ENCODE results near the gene TMEM59L. TPM values are rescaled to one million over a fixed set of nuclear protein-coding genes. Genes with fewer than 3 reads are reported as not detected.

TMEM59L gene
- total RNA-seq, 3 donors from 2014 or later (not counting 1 experiment from before 2014, with no cell fraction given), result not detected

GRCh38 chr19:18612051-18612771 is 459 bp upstream of the TMEM59L start:
- Mint-ChIP-seq H3K36me3 (no peaks in the 10 kb centered on the region), H3K27ac (no peak overlapping the region), H3K9me3 (no peaks in the 10 kb centered on the region), H3K27me3 (ENCODE audit: low read depth in 2 of 2) (peaks cover 41 to 63% of the 10 kb centered on the region in 2 donors), H3K4me1 (peaks cover 4 to 28% of the 10 kb centered on the region in 2 donors), H3K4me3 (peak overlapping the region; percentile 57)
- DNase-seq, result peak in 1 of 2 donors; percentile 34
- no peaks in the 10 kb centered on the region for H3K36me3 ChIP-seq (ENCODE audit: control insufficient read depth, insufficient read depth, low read length)
- intact Hi-C loops (cut with micrococcal nuclease), result no loop called here
- H3K4me1 ChIP-seq (ENCODE audit: control insufficient read depth, insufficient read depth, low read length), result peaks cover 31% of the 10 kb centered on the region
- ATAC-seq, result peak in 2 of 3 donors; percentile 10 to 11
- no peaks in the 10 kb centered on the region for H3K9me3 ChIP-seq (ENCODE audit: control insufficient read depth, insufficient read depth, low read length)
- TF ChIP-seq CTCF (IDR thresholded peaks at IDR 0.05), result no peak
- H3K27ac ChIP-seq (ENCODE audit: low read length), result no peak overlapping the region
- 3% methylated on average over 25 of the region's 30 CpGs for WGBS (ENCODE audit: insufficient coverage)
- H3K27me3 ChIP-seq (ENCODE audit: control insufficient read depth, insufficient read depth, low read length), result peaks cover 56% of the 10 kb centered on the region
- H3K4me3 ChIP-seq (ENCODE audit: low read length), result peak overlapping the region; percentile 12

- DNase-seq (no peak), ATAC-seq (no peak)
- H3K27me3 ChIP-seq (ENCODE audit: control insufficient read depth, insufficient read depth, low read length), result peaks cover 46% of the 10 kb centered on the region
- no peaks in the 10 kb centered on the region for H3K36me3 Mint-ChIP-seq
- TF ChIP-seq CTCF (IDR thresholded peaks at IDR 0.05), result no peak
- H3K27ac Mint-ChIP-seq, result no peak overlapping the region
- H3K9me3 ChIP-seq (ENCODE audit: control insufficient read depth, insufficient read depth, low read length), result no peaks in the 10 kb centered on the region
- intact Hi-C loops (cut with micrococcal nuclease), result no loop called here
- peaks cover 22% of the 10 kb centered on the region for H3K4me1 ChIP-seq (ENCODE audit: control insufficient read depth, insufficient read depth, low read length)
- H3K36me3 ChIP-seq (ENCODE audit: control insufficient read depth, insufficient read depth, low read length), result no peaks in the 10 kb centered on the region
- peaks cover 30 to 54% of the 10 kb centered on the region in 2 donors for H3K27me3 Mint-ChIP-seq (ENCODE audit: low read depth in 2 of 2)
- H3K4me3 ChIP-seq (ENCODE audit: low read length), result no peak overlapping the region
- 36% methylated on average over 23 of the region's 23 CpGs for WGBS (ENCODE audit: insufficient coverage)
- H3K27ac ChIP-seq (ENCODE audit: low read length), result no peak overlapping the region
- peaks cover 4 to 23% of the 10 kb centered on the region in 2 donors for H3K4me1 Mint-ChIP-seq
- no peaks in the 10 kb centered on the region for H3K9me3 Mint-ChIP-seq
- peak overlapping the region; percentile 31 for H3K4me3 Mint-ChIP-seq
These were observed 1.0 kb downstream of the TMEM59L start for GRCh38 chr19:18613589-18614234.

- ATAC-seq, result no peak
- TF ChIP-seq CTCF (IDR thresholded peaks at IDR 0.05), result no peak
- Mint-ChIP-seq H3K27ac (no peak overlapping the region), H3K27me3 (ENCODE audit: low read depth in 2 of 2) (peaks cover 18 to 39% of the 10 kb centered on the region in 2 donors), H3K9me3 (no peaks in the 10 kb centered on the region), H3K4me3 (no peak overlapping the region), H3K4me1 (peaks cover 2 to 21% of the 10 kb centered on the region in 2 donors), H3K36me3 (no peaks in the 10 kb centered on the region)
- Histone ChIP-seq H3K9me3 (ENCODE audit: control insufficient read depth, insufficient read depth, low read length) (no peaks in the 10 kb centered on the region), H3K36me3 (ENCODE audit: control insufficient read depth, insufficient read depth, low read length) (no peaks in the 10 kb centered on the region), H3K27ac (ENCODE audit: low read length) (no peak overlapping the region), H3K4me1 (ENCODE audit: control insufficient read depth, insufficient read depth, low read length) (peaks cover 19% of the 10 kb centered on the region), H3K4me3 (ENCODE audit: low read length) (no peak overlapping the region), H3K27me3 (ENCODE audit: control insufficient read depth, insufficient read depth, low read length) (peaks cover 34% of the 10 kb centered on the region)
- intact Hi-C loops (cut with micrococcal nuclease), result no loop called here
- DNase-seq, result no peak
- 86% methylated on average over 2 of the region's 3 CpGs for WGBS (ENCODE audit: insufficient coverage)
These were observed 3.4 kb downstream of the TMEM59L start for GRCh38 chr19:18616023-18616422.

All from natural killer cell (primary cell).